Measurements from ENCODE around the gene TMEM79.

DNA sequence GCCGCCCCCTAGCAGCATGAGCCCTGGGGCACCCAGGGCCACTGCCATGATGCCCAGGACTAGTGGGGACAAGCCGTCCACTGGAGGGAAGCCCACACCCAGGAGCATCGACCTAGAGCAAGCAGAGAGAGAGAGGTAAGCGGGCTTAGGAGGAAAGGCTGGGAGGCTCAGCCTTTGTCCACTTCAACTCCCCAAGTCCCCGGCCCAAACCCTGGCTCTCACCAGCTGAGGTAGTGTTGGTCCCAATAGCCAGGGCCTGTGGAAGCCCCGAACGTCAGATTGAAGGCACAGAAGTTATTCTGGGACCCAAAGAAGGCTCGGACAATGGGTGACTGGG is 8.9 kb downstream of the TMEM79 start:
- TF ChIP-seq, protein P1, sequence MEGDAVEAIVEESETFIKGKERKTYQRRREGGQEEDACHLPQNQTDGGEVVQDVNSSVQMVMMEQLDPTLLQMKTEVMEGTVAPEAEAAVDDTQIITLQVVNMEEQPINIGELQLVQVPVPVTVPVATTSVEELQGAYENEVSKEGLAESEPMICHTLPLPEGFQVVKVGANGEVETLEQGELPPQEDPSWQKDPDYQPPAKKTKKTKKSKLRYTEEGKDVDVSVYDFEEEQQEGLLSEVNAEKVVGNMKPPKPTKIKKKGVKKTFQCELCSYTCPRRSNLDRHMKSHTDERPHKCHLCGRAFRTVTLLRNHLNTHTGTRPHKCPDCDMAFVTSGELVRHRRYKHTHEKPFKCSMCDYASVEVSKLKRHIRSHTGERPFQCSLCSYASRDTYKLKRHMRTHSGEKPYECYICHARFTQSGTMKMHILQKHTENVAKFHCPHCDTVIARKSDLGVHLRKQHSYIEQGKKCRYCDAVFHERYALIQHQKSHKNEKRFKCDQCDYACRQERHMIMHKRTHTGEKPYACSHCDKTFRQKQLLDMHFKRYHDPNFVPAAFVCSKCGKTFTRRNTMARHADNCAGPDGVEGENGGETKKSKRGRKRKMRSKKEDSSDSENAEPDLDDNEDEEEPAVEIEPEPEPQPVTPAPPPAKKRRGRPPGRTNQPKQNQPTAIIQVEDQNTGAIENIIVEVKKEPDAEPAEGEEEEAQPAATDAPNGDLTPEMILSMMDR (IDR thresholded peaks at IDR 0.05) = no peak
- no peak for TF ChIP-seq TAF1 (IDR thresholded peaks at IDR 0.05; ENCODE audit: borderline replicate concordance, low read depth, low read length)
- no peak for TF ChIP-seq GABPA (IDR thresholded peaks at IDR 0.05; ENCODE audit: low read depth)
- no peak for TF ChIP-seq EP300 (IDR thresholded peaks at IDR 0.05; ENCODE audit: borderline replicate concordance in 1 of 2, low read depth in 1 of 2, low read length in 1 of 2)
- TF ChIP-seq, protein P2, sequence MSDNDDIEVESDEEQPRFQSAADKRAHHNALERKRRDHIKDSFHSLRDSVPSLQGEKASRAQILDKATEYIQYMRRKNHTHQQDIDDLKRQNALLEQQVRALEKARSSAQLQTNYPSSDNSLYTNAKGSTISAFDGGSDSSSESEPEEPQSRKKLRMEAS (IDR thresholded peaks at IDR 0.05; ENCODE audit: low read depth) = no peak
